WTC11 (cell line): ENCODE results near the gene RPN1.

ENCODE experiments used
- FOXP1 ChIP-seq: sonication (generic); formaldehyde crosslinking; IDR thresholded peaks from 2 replicates; pipeline ENCODE4 v1.8.0; 2022; ENCODE audit warnings: missing genetic modification reagents, mild to moderate bottlenecking, moderate library complexity, borderline replicate concordance
- NFATC4 ChIP-seq: fragments of 250-450 bp; sonication (Bioruptor Pico); IDR thresholded peaks from 2 replicates; pipeline ENCODE4 v1.9.0; 2021; ENCODE audit warnings: mild to moderate bottlenecking
- RELA ChIP-seq: sonication (generic); formaldehyde crosslinking; IDR thresholded peaks from 2 replicates; pipeline ENCODE4 v1.8.1; 2022; ENCODE audit warnings: missing genetic modification reagents, mild to moderate bottlenecking, borderline replicate concordance
- TEAD4 ChIP-seq: sonication (generic); formaldehyde crosslinking; IDR thresholded peaks from 2 replicates; pipeline ENCODE4 v1.8.0; 2022; ENCODE audit warnings: mild to moderate bottlenecking, missing genetic modification reagents
- TF ChIP-seq, protein P1 (sequence below): fragments of 250-450 bp; sonication (Bioruptor Pico); conservative IDR thresholded peaks from 2 replicates; pipeline ENCODE4 v1.9.0; 2021; ENCODE audit warnings: mild to moderate bottlenecking
- TF ChIP-seq, protein P2 (sequence below): sonication (generic); formaldehyde crosslinking; IDR thresholded peaks from 2 replicates; pipeline ENCODE4 v1.8.0; 2022; ENCODE audit warnings: mild to moderate bottlenecking, missing genetic modification reagents
- TF ChIP-seq, protein P3 (sequence below): fragments of 200-600 bp; IDR thresholded peaks from 2 replicates; pipeline ENCODE4 v1.8.0; 2022; ENCODE audit warnings: antibody characterized with exemption
- TF ChIP-seq, protein P4 (sequence below): sonication (generic); formaldehyde crosslinking; IDR thresholded peaks from 2 replicates; pipeline ENCODE4 v1.8.1; 2023; ENCODE audit warnings: mild to moderate bottlenecking, missing genetic modification reagents, borderline replicate concordance
- TF ChIP-seq, protein P5 (sequence below): sonication (generic); formaldehyde crosslinking; IDR thresholded peaks from 2 replicates; pipeline ENCODE4 v1.8.0; 2023; ENCODE audit warnings: missing genetic modification reagents
- TF ChIP-seq, protein P6 (sequence below): sonication (generic); formaldehyde crosslinking; IDR thresholded peaks from 2 replicates; pipeline ENCODE4 v1.8.1; 2023; ENCODE audit warnings: mild to moderate bottlenecking, moderate library complexity, missing genetic modification reagents

DNA sequence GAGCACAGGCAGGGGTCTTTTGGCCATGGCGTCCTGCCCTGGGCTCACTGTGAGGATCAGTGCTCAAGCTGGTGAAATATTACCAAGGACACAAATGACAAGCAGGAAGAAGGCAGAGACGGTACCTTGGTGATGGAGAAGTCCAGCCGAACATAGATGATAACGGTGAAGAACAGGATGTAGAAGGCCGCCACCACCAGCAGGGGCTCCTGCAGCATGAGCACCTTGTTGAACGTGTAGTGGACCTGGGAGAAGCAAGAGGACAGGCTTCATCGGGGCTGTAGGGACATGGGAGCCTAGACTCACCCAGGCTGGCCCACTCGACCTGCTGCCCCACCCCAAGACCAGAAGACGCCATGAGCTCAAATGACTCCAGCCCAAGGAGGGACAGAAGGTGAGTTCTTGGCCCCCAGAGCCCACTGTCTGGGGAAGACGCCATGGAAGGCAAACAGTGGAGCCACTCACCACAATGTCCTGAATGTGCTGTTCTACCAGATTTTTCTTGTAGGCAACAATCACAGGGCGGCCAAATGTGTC lies 25.1 kb downstream of the RPN1 start:
- TF ChIP-seq TEAD4 (CRISPR knock-in tag) (no peak), RELA (CRISPR knock-in tag) (no peak), FOXP1 (CRISPR knock-in tag) (no peak), NFATC4 (CRISPR knock-in tag) (no peak)
- TF ChIP-seq, protein P1, sequence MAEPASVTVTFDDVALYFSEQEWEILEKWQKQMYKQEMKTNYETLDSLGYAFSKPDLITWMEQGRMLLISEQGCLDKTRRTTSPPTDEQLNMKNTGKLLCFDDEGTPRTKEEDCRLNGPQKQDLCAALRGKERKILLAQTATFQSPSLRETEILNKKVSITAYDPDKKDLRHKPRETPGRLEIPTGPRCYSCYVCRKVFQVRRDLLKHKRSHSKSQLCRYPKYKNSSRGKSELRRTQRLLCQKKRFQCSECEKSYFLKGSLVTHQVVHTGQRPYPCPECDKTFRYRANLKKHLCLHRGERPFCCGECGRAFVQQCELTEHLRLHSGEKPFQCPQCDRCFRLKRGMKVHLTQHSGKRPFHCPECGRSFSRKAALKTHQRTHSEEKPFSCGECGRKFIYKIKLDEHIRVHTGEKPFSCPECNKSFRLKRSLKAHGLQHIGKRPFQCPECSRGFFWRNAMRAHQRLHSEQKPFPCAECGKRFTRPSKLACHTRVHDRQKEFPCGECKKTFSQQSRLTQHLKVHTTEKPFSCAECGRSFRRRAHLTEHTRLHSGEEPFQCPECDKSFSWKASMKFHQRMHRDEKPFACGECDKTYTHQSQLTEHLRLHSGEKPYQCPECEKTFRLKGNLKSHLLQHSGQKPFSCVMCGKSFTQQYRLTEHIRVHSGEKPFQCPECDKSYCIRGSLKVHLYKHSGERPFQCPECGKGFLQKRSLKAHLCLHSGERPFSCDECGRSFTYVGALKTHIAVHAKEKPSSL (CRISPR knock-in tag) = no peak
- TF ChIP-seq, protein P2, sequence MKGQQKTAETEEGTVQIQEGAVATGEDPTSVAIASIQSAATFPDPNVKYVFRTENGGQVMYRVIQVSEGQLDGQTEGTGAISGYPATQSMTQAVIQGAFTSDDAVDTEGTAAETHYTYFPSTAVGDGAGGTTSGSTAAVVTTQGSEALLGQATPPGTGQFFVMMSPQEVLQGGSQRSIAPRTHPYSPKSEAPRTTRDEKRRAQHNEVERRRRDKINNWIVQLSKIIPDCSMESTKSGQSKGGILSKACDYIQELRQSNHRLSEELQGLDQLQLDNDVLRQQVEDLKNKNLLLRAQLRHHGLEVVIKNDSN (CRISPR knock-in tag) = no peak
- TF ChIP-seq, protein P3, sequence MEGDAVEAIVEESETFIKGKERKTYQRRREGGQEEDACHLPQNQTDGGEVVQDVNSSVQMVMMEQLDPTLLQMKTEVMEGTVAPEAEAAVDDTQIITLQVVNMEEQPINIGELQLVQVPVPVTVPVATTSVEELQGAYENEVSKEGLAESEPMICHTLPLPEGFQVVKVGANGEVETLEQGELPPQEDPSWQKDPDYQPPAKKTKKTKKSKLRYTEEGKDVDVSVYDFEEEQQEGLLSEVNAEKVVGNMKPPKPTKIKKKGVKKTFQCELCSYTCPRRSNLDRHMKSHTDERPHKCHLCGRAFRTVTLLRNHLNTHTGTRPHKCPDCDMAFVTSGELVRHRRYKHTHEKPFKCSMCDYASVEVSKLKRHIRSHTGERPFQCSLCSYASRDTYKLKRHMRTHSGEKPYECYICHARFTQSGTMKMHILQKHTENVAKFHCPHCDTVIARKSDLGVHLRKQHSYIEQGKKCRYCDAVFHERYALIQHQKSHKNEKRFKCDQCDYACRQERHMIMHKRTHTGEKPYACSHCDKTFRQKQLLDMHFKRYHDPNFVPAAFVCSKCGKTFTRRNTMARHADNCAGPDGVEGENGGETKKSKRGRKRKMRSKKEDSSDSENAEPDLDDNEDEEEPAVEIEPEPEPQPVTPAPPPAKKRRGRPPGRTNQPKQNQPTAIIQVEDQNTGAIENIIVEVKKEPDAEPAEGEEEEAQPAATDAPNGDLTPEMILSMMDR = no peak
- TF ChIP-seq, protein P4, sequence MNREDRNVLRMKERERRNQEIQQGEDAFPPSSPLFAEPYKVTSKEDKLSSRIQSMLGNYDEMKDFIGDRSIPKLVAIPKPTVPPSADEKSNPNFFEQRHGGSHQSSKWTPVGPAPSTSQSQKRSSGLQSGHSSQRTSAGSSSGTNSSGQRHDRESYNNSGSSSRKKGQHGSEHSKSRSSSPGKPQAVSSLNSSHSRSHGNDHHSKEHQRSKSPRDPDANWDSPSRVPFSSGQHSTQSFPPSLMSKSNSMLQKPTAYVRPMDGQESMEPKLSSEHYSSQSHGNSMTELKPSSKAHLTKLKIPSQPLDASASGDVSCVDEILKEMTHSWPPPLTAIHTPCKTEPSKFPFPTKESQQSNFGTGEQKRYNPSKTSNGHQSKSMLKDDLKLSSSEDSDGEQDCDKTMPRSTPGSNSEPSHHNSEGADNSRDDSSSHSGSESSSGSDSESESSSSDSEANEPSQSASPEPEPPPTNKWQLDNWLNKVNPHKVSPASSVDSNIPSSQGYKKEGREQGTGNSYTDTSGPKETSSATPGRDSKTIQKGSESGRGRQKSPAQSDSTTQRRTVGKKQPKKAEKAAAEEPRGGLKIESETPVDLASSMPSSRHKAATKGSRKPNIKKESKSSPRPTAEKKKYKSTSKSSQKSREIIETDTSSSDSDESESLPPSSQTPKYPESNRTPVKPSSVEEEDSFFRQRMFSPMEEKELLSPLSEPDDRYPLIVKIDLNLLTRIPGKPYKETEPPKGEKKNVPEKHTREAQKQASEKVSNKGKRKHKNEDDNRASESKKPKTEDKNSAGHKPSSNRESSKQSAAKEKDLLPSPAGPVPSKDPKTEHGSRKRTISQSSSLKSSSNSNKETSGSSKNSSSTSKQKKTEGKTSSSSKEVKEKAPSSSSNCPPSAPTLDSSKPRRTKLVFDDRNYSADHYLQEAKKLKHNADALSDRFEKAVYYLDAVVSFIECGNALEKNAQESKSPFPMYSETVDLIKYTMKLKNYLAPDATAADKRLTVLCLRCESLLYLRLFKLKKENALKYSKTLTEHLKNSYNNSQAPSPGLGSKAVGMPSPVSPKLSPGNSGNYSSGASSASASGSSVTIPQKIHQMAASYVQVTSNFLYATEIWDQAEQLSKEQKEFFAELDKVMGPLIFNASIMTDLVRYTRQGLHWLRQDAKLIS (CRISPR knock-in tag) = no peak
- TF ChIP-seq, protein P5, sequence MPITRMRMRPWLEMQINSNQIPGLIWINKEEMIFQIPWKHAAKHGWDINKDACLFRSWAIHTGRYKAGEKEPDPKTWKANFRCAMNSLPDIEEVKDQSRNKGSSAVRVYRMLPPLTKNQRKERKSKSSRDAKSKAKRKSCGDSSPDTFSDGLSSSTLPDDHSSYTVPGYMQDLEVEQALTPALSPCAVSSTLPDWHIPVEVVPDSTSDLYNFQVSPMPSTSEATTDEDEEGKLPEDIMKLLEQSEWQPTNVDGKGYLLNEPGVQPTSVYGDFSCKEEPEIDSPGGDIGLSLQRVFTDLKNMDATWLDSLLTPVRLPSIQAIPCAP (CRISPR knock-in tag) = no peak
- TF ChIP-seq, protein P6, sequence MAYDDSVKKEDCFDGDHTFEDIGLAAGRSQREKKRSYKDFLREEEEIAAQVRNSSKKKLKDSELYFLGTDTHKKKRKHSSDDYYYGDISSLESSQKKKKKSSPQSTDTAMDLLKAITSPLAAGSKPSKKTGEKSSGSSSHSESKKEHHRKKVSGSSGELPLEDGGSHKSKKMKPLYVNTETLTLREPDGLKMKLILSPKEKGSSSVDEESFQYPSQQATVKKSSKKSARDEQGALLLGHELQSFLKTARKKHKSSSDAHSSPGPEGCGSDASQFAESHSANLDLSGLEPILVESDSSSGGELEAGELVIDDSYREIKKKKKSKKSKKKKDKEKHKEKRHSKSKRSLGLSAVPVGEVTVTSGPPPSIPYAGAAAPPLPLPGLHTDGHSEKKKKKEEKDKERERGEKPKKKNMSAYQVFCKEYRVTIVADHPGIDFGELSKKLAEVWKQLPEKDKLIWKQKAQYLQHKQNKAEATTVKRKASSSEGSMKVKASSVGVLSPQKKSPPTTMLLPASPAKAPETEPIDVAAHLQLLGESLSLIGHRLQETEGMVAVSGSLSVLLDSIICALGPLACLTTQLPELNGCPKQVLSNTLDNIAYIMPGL (CRISPR knock-in tag) = no peak
